Choroid plexus epithelial cell (primary cell): Measurements from ENCODE around the gene RFX7.
A peak's percentile ranks its signal among the peaks of the same experiment; 100 is the strongest.

Source experiments
- DNase-seq: peaks from one replicate; pipeline ENCODE4 v3.0.0-alpha.2; 2010; ENCODE audit warnings: low read depth
- H3K4me3 ChIP-seq: 2 replicates; pipeline ENCODE4 v1.5.1; 2011; ENCODE audit warnings: low read depth, mild to moderate bottlenecking, control low read depth, low read length, moderate library complexity
- TF ChIP-seq, protein P1 (sequence below): conservative IDR thresholded peaks from 2 replicates; pipeline ENCODE4 v1.5.1; 2011; ENCODE audit warnings: low read depth, mild to moderate bottlenecking, control low read depth, inconsistent platforms, low read length, moderate library complexity

The RFX7 gene

GRCh38 chr15:56248311-56248992, 4.8 kb upstream of the RFX7 start:
- TF ChIP-seq, protein P1, sequence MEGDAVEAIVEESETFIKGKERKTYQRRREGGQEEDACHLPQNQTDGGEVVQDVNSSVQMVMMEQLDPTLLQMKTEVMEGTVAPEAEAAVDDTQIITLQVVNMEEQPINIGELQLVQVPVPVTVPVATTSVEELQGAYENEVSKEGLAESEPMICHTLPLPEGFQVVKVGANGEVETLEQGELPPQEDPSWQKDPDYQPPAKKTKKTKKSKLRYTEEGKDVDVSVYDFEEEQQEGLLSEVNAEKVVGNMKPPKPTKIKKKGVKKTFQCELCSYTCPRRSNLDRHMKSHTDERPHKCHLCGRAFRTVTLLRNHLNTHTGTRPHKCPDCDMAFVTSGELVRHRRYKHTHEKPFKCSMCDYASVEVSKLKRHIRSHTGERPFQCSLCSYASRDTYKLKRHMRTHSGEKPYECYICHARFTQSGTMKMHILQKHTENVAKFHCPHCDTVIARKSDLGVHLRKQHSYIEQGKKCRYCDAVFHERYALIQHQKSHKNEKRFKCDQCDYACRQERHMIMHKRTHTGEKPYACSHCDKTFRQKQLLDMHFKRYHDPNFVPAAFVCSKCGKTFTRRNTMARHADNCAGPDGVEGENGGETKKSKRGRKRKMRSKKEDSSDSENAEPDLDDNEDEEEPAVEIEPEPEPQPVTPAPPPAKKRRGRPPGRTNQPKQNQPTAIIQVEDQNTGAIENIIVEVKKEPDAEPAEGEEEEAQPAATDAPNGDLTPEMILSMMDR, result no peak
- no peak overlapping the region for H3K4me3 ChIP-seq
- no peak for DNase-seq

GRCh38 chr15:56247266-56247665, 3.6 kb upstream of the RFX7 start:
- no peak overlapping the region for H3K4me3 ChIP-seq
- TF ChIP-seq, protein P1, result no peak
- no peak for DNase-seq

- TF ChIP-seq, protein P1, result peak; percentile 100
- H3K4me3 ChIP-seq, result peak overlapping the region; percentile 38
- DNase-seq, result peak; percentile 92
Observed at GRCh38 chr15:56245871-56246814, 2.5 kb upstream of the RFX7 start.

GRCh38 chr15:56244811-56245576, 1.3 kb upstream of the RFX7 start:
- no peak for DNase-seq
- peak overlapping the region; percentile 76 for H3K4me3 ChIP-seq
- TF ChIP-seq, protein P1, result no peak

DNA sequence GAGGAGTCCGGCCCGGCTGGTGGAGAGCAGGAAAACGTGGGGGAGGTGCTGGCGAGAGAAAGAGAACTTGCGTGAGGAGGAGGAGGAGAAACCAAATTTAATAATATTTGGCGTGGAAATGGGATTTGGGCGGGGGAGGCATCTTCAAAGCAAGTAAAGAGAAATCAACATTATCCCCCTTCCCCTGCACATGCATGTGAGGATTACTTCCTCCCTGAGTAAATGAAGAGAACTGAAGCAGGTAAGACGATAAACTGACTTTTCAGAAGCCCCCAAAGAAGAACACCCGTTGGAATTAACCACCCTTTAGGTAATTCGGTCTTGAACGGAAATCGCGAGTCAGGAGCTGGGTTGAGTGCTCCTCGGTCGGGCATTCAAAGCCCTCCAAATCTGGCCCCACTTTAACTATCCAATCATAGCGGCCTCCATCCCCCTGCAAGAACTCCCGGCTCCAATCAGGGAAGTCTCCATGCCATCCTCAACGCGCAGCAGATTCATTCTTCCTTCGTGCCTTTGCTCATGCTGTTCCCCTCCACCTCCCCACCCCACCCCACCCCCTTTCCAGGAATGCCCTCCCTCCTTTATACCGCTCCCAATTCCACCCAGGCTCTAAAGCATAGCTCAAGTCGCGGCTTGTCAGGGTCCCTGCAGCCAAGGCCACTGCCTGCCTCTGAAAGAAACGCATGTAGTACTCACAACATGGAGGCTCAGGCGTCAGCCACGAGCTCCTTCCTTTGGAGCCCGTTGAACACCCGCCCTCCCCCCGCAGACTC, 545 bp upstream of the RFX7 start:
- H3K4me3 ChIP-seq, result peak overlapping the region; percentile 76
- TF ChIP-seq, protein P1, result no peak
- DNase-seq, result peak; percentile 80

DNA sequence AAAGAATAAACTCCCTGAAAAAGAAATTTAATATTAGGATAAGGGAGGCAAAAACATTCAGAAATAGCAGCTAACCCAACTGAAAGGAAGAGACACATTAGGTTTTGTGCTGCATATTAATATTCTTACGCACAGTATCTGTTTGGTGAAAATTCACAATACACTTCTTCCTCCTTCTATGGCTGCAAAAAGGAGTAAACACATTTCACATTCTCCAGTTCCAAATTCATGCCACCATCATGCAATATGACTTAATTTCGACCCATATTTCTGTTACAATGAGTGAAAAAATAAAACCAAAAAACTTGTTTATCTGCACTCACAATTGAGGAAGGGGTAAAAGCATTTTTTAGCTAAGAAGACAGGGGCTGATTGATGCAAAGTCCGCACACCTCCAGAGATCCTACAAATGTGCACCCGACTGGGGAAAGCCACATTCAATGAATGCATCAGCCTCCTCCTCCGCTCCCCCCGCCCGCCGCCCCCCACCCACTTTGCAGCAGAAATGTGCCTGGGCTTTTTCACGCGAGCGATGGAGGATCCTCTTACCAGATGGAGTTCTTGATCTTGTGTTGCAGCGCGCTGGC, 1.0 kb downstream of the RFX7 start:
- H3K4me3 ChIP-seq, result peak overlapping the region; percentile 76
- TF ChIP-seq, protein P1, result no peak
- peak; percentile 14 for DNase-seq
